Measurements from ENCODE around the gene ARMC9. TPM values are rescaled to one million over a fixed set of nuclear protein-coding genes. Genes with fewer than 3 reads are reported as not detected.

Gene ARMC9
- total RNA-seq, 1 donor from 2014 or later: 27.5 TPM

DNA sequence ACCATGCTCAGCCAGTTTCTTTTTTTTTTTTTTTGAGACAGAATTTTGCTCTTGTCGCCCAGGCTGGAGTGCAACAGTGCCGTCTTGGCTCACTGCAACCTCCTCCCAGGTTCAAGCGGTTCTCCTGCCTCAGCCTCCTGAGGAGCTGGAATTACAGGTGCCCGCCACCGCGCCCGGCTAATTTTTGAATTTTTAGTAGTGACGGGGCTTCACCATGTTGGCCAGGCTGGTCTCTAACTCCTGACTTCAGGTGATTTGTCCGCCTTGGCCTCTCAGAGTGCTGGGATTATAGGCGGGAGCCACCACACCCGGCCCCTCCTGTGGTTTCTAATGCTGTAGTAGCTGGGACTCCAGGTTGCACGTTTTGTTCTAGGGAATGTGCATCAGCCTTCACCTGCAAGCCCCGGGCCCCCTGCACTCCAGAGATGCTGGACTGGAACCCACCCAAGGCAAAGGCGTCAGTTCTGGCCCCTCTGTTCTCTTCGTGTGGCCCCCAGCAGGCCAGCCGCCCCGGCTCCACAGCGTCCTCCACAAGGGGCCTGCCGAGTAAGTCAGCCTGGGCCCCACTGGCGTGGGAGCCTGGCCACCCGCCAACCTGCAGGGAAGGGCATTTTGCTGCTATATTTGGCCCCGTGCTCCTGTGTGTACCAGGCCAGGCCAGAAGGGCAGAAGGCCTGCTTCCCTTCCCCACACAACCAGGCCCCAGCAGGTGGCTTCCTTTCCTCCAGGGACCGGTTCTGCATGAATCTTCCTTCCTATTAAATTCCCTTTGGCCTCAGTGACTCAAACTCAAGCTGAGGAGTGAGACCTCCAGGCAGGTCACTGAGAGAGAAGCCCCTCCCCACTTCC lies 171.4 kb downstream of the ARMC9 start:
- Histone ChIP-seq H3K36me3 (ENCODE audit: control insufficient read depth, insufficient read depth, low read length) (no peaks in the 10 kb centered on the region), H3K4me3 (ENCODE audit: low read depth, low read length) (no peak overlapping the region), H3K27me3 (ENCODE audit: control insufficient read depth, insufficient read depth, low read length) (no peaks in the 10 kb centered on the region)
- DNase-seq (ENCODE audit: low read depth): no peak
- no peak for TF ChIP-seq CTCF (IDR thresholded peaks at IDR 0.05; ENCODE audit: insufficient read depth, low read length, poor library complexity, severe bottlenecking)

GRCh38 chr2:231370429-231370748 lies 172.0 kb downstream of the ARMC9 start:
- TF ChIP-seq CTCF (IDR thresholded peaks at IDR 0.05; ENCODE audit: insufficient read depth, low read length, poor library complexity, severe bottlenecking): no peak
- no peaks in the 10 kb centered on the region for H3K36me3 ChIP-seq (ENCODE audit: control insufficient read depth, insufficient read depth, low read length)

DNA sequence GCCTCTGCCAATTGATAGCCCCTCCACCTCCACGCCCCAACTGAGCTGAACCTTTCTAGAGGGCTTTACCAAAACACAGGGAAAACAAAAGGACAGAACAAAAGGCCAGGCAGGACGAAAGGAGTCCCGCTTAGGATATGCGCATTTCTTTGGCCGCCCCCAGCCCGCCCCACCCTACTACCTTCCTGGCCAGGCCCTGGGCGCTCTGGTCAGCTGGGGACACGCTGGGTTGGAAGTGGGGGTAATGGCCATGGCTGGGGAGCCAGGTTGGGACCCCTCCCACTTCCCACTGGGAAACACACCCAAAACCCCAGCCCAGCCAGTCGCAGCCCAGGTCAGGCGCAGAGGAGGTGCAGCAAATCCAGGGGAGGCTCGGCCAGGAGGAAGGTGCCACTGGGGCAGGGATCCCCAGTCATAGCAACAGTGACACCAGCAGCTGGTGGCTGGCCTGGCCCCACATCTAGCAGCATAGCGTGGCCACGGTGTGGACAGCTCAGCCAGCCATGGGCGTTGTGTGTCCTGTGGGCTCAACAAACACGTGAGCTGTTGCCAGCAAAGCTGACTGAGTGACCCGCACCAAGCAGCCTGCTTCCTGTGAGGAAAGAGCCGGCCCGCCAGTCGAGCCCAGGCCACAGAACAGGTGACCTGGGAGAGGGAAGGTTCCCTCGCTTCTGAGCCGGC lies 172.5 kb downstream of the ARMC9 start:
- Histone ChIP-seq H3K27me3 (ENCODE audit: control insufficient read depth, insufficient read depth, low read length) (no peaks in the 10 kb centered on the region), H3K36me3 (ENCODE audit: control insufficient read depth, insufficient read depth, low read length) (no peaks in the 10 kb centered on the region), H3K4me3 (ENCODE audit: low read depth, low read length) (no peak overlapping the region)
- no peak for TF ChIP-seq CTCF (IDR thresholded peaks at IDR 0.05; ENCODE audit: insufficient read depth, low read length, poor library complexity, severe bottlenecking)
- no peak for DNase-seq (ENCODE audit: low read depth)

More at GRCh38 chr2:231370429-231370748, 172.0 kb downstream of the ARMC9 start:
- no peak for DNase-seq (ENCODE audit: low read depth)
- Histone ChIP-seq H3K4me3 (ENCODE audit: low read depth, low read length) (no peak overlapping the region), H3K27me3 (ENCODE audit: control insufficient read depth, insufficient read depth, low read length) (no peaks in the 10 kb centered on the region)

- H3K36me3 ChIP-seq (ENCODE audit: control insufficient read depth, insufficient read depth, low read length): no peaks in the 10 kb centered on the region
- DNase-seq (ENCODE audit: low read depth): no peak
- H3K4me3 ChIP-seq (ENCODE audit: low read depth, low read length): no peak overlapping the region
- no peak for TF ChIP-seq CTCF (IDR thresholded peaks at IDR 0.05; ENCODE audit: insufficient read depth, low read length, poor library complexity, severe bottlenecking)
- H3K27me3 ChIP-seq (ENCODE audit: control insufficient read depth, insufficient read depth, low read length): no peaks in the 10 kb centered on the region
Observed at GRCh38 chr2:231371430-231372054, 173.1 kb downstream of the ARMC9 start.

DNA sequence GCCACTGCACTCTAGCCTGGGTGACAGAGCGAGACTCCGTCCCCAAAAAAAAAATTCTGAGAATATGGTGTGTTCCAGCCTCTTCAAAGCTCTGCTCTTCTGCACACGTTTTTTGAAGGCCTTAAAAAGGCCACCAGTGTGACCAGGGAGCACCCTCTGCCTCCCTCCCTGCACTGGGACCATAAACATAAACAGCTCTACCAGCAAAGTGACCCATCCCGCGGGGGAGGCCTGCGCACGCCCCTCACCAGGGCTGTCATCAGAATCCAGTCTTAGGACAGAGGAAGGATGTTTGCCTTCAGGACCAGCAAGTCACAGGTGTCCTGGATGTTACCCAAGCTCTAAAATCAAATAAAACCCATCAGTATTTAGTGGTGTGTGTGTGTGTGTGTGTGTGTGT lies 173.9 kb downstream of the ARMC9 start:
- TF ChIP-seq CTCF (IDR thresholded peaks at IDR 0.05; ENCODE audit: insufficient read depth, low read length, poor library complexity, severe bottlenecking): no peak
- Histone ChIP-seq H3K27me3 (ENCODE audit: control insufficient read depth, insufficient read depth, low read length) (no peaks in the 10 kb centered on the region), H3K36me3 (ENCODE audit: control insufficient read depth, insufficient read depth, low read length) (no peaks in the 10 kb centered on the region), H3K4me3 (ENCODE audit: low read depth, low read length) (no peak overlapping the region)
- DNase-seq (ENCODE audit: low read depth): no peak
